Muscle layer of duodenum (tissue), 2 donors: ENCODE data around the gene JAK1.

Experiments used
- H3K27ac ChIP-seq: one replicate; pipeline ENCODE4 v1.7.0; 2013; ENCODE audit warnings: mild to moderate bottlenecking, low read length
- H3K27me3 ChIP-seq: one replicate; pipeline ENCODE4 v1.7.0; 2013; ENCODE audit warnings: low read depth, mild to moderate bottlenecking, control low read depth, low read length
- H3K36me3 ChIP-seq, 2 donors: one replicate each; pipeline ENCODE4 v1.7.0; 2013; ENCODE audit warnings: low read length in 2 of 2, control low read depth in 1 of 2, mild to moderate bottlenecking in 1 of 2; ENCODE audit not compliant: insufficient read depth in 2 of 2, control insufficient read depth in 1 of 2
- H3K4me1 ChIP-seq, 2 donors: one replicate each; pipeline ENCODE4 v1.7.0; 2013; ENCODE audit warnings: low read length in 2 of 2, mild to moderate bottlenecking in 2 of 2, control low read depth in 1 of 2, moderate library complexity in 1 of 2; ENCODE audit not compliant: insufficient read depth in 2 of 2, control insufficient read depth in 1 of 2
- H3K4me3 ChIP-seq, 2 donors: one replicate each; pipeline ENCODE4 v1.7.0; 2013; ENCODE audit warnings: low read length in 2 of 2, low read depth in 1 of 2, mild to moderate bottlenecking in 1 of 2
- H3K9me3 ChIP-seq, 2 donors: one replicate each; pipeline ENCODE4 v1.7.0; 2013; ENCODE audit warnings: low read length in 2 of 2, control low read depth in 1 of 2, mild to moderate bottlenecking in 1 of 2; ENCODE audit not compliant: control insufficient read depth in 1 of 2
- donor health status: healthy.

The JAK1 gene

DNA sequence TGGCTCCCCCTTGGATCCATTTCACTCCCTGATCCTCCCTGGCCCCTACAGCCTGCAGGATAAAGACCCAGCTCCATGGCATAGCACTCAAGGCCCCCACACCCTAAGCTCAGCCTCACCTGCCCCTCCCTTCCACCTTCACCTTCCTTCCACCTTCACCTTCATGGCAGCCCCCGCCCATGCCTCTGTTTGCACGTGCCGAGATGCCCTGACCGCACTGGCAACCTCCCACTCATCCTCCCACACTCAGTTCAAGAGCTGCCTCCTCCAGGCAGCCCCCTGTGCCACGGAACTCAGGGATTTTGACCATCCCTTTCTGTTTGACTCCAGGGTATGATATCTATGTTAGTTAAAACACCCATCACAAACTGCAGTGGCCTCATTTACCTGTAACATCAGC is 111.7 kb downstream of the JAK1 start:
- Histone ChIP-seq H3K27me3 (no peaks in the 10 kb centered on the region), H3K36me3 (peaks cover 63 to 72% of the 10 kb centered on the region in 2 donors), H3K4me3 (no peak overlapping the region), H3K9me3 (no peaks in the 10 kb centered on the region), H3K4me1 (no peaks in the 10 kb centered on the region), H3K27ac (no peak overlapping the region)

- Histone ChIP-seq H3K4me1 (no peaks in the 10 kb centered on the region), H3K9me3 (no peaks in the 10 kb centered on the region), H3K36me3 (peaks cover 50 to 70% of the 10 kb centered on the region in 2 donors), H3K27ac (no peak overlapping the region), H3K4me3 (no peak overlapping the region), H3K27me3 (no peaks in the 10 kb centered on the region)
Observed at GRCh38 chr1:64851664-64852063, 114.7 kb downstream of the JAK1 start.

DNA sequence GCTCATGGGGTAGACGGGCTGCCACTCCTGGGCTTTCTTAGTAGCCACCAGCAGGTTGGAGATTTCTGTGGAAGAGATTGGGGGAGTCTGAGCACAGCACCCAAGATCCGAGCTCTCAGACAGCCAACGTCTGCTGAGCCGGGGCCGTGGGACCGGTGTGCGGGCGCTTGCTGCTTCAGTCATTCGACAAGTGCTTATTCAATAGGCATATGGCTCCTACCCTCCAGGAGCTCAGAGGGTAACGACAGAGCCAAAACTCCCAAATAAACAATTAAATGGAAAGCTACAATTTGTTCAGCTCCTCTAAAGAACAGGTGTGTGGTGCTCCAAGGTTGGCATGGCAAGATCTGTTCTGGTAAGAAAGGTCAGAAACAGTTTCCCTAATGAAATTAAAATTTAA is 115.5 kb downstream of the JAK1 start:
- H3K9me3 ChIP-seq, result no peaks in the 10 kb centered on the region
- H3K4me3 ChIP-seq, result no peak overlapping the region
- H3K4me1 ChIP-seq, result no peaks in the 10 kb centered on the region
- no peak overlapping the region for H3K27ac ChIP-seq
- H3K27me3 ChIP-seq, result no peaks in the 10 kb centered on the region
- H3K36me3 ChIP-seq, result peaks cover 56 to 78% of the 10 kb centered on the region in 2 donors

DNA sequence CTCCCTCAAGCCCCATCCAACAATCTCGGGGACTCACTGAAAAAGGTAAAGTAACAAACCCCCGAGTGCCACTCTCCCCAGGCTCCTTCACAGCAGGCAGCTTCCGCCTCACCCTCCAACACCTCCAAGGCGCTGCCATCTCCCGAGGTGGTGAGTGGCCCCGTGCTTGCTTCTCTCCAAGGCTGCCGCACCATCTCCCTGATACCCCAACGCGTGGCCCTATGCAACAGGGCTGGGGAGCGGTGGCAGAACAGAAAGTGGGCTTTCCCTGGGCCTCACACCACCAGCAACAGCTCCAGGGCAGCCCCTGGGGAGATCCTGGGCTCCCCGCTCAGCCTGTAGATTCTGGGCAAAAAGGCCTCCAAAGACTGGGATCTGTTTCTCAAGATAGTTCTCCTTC is 116.4 kb downstream of the JAK1 start:
- no peak overlapping the region for H3K27ac ChIP-seq
- no peaks in the 10 kb centered on the region for H3K9me3 ChIP-seq
- no peaks in the 10 kb centered on the region for H3K4me1 ChIP-seq
- H3K36me3 ChIP-seq, result peaks cover 55 to 81% of the 10 kb centered on the region in 2 donors
- no peak overlapping the region for H3K4me3 ChIP-seq
- H3K27me3 ChIP-seq, result no peaks in the 10 kb centered on the region

DNA sequence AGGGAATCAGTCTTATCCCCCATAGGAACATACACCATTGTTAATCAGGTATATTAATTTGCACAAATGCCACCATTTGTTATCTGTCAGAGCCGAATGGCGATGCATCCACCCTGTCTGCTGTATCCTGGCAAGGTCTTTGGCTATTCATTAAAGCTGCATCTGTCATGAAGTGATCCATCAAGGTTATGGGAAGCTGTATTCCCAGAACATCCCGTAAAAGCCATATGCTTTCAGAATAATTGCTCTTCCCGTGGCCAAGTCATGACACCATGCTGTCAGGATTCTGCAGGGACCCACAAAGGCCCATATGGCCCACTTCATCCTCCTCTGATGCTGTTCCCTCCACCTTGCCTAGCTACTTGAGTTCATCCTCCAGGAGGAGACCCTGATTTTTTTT is 117.5 kb downstream of the JAK1 start:
- Histone ChIP-seq H3K27me3 (no peaks in the 10 kb centered on the region), H3K4me3 (no peak overlapping the region), H3K36me3 (peaks cover 56 to 82% of the 10 kb centered on the region in 2 donors), H3K4me1 (no peaks in the 10 kb centered on the region), H3K9me3 (no peaks in the 10 kb centered on the region), H3K27ac (no peak overlapping the region)

- no peaks in the 10 kb centered on the region for H3K27me3 ChIP-seq
- peaks cover 56 to 82% of the 10 kb centered on the region in 2 donors for H3K36me3 ChIP-seq
- H3K4me3 ChIP-seq, result no peak overlapping the region
- no peaks in the 10 kb centered on the region for H3K9me3 ChIP-seq
- H3K27ac ChIP-seq, result no peak overlapping the region
- no peaks in the 10 kb centered on the region for H3K4me1 ChIP-seq
Observed at GRCh38 chr1:64848136-64848535, 118.2 kb downstream of the JAK1 start.

DNA sequence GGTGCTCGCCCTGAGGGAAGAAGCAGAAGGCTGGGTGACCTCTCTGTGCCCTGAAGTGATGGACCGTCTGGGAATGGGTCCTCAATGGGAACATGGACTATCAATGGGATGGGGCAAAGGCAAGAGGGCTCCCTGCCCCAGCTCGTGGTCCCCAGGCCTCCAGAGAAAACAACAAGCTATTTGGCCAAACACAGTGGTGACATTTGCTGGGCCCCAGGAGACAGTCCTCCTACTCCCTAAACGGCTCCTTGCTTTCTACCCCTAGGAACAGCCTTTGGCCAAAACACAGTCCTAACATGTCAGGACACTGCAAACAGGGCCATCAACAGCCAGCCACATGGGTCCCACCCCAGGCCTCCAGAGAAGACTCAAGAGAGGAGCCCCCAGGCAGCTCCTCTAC is 118.7 kb downstream of the JAK1 start:
- H3K4me3 ChIP-seq, result no peak overlapping the region
- H3K9me3 ChIP-seq, result no peaks in the 10 kb centered on the region
- no peak overlapping the region for H3K27ac ChIP-seq
- no peaks in the 10 kb centered on the region for H3K27me3 ChIP-seq
- H3K4me1 ChIP-seq, result no peaks in the 10 kb centered on the region
- peaks cover 54 to 83% of the 10 kb centered on the region in 2 donors for H3K36me3 ChIP-seq

DNA sequence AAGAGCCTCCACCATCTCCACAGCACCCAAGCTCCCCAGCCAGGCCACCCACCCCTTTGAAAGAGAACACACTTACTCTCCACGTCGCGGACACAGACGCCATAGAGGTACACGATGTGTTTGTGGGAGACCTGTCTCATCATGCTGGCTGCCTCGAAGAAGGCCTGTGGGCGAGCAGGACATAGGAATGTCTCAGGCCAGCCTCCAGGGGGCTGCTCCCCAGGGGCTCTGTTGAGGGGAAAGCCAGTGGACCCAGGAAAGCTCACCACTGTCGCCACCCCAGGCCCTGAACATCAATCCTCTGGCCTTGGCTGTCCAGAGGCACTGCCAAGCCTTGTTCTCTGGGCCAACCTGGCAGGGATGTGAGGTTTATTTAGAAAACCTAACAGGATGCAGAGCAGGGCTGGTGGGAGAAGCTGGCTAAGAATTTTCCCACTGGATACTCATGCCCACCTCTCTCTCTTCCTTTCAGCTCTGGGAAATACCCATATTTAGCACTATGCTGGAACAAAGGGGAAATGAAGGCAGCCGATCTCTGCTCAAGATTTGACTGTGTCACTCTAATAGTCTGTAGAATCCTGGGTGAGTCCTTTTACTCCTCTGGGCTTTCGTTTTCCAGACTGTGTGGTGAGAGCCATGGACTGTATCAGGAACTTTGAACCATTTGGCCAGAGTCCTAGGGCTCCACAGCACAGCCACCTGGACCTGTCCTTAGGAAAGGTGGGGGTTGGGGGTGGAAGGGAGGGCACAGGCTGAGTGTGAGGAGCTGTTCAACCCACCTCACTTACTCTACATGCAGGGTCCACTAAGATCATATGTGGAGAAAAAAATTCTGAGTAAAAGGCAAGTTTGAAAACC is 119.5 kb downstream of the JAK1 start:
- H3K4me3 ChIP-seq, result no peak overlapping the region
- H3K36me3 ChIP-seq, result peaks cover 53 to 80% of the 10 kb centered on the region in 2 donors
- no peak overlapping the region for H3K27ac ChIP-seq
- H3K9me3 ChIP-seq, result no peaks in the 10 kb centered on the region
- H3K4me1 ChIP-seq, result no peaks in the 10 kb centered on the region
- no peaks in the 10 kb centered on the region for H3K27me3 ChIP-seq

DNA sequence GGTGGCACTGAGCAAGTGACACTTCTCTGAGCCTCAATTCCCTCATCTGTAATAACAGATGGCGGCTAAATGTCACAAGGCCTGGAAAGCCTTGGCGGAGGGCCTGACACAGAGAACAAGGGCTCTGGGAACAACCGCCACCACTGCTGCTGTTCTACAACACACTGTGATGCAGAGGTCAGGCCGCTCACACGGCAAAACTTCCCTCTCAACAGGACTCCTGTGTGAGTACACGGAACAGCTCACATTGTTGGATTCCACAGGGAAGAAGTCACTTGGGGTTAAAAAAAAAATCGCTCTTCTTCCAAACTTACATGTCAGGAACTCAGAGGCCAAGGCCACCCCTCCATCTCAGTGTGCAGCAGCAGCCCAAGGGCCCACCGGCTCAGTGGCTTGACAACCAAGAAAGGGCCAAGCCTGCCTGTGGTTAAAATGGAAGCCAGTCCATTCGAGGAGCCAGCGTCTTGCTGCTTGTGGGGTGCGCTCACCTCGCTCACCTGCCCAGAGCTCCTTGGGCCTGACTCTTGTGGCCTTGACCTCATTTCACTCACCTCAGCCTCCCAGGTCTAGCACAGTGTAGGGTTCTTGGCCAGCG is 120.4 kb downstream of the JAK1 start:
- Histone ChIP-seq H3K9me3 (no peaks in the 10 kb centered on the region), H3K36me3 (peaks cover 61 to 87% of the 10 kb centered on the region in 2 donors), H3K27me3 (no peaks in the 10 kb centered on the region), H3K4me1 (no peaks in the 10 kb centered on the region), H3K4me3 (no peak overlapping the region), H3K27ac (no peak overlapping the region)

- H3K36me3 ChIP-seq, result peaks cover 64 to 87% of the 10 kb centered on the region in 2 donors
- H3K4me1 ChIP-seq, result no peaks in the 10 kb centered on the region
- no peaks in the 10 kb centered on the region for H3K9me3 ChIP-seq
- H3K27me3 ChIP-seq, result no peaks in the 10 kb centered on the region
- H3K27ac ChIP-seq, result no peak overlapping the region
- H3K4me3 ChIP-seq, result no peak overlapping the region
Observed at GRCh38 chr1:64844609-64845008, 121.7 kb downstream of the JAK1 start.

DNA sequence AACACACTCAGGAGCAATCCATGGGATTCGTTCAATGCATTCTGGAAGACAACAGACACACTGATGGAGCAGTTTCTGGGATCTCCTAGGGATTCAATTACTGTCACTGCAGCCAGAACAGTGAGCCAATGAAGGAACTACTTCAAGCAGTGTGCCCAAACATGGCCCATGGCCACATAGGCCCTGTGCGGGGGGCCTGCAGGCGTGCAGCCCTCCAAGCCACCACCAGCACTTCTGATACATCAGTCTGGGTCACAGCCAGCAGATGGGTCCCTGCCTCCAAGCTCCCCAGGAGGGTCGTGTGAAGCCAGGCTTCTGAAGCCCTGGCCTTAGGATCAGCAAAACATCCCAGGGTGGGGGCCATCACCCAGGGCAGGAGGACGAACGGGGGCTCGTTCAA is 122.2 kb downstream of the JAK1 start:
- peaks cover 64 to 87% of the 10 kb centered on the region in 2 donors for H3K36me3 ChIP-seq
- H3K27ac ChIP-seq, result no peak overlapping the region

More for the DNA sequence above, 122.2 kb downstream of the JAK1 start:
- no peak overlapping the region for H3K4me3 ChIP-seq
- no peaks in the 10 kb centered on the region for H3K27me3 ChIP-seq
- no peaks in the 10 kb centered on the region for H3K9me3 ChIP-seq
- H3K4me1 ChIP-seq, result no peaks in the 10 kb centered on the region
